WTC11 (cell line): ENCODE results near the gene COL9A1. TPM values are rescaled to one million over a fixed set of nuclear protein-coding genes. Genes with fewer than 3 reads are reported as not detected.

ENCODE experiments used
- ATAC-seq: fragments of 200-7000 bp; cut with Tn5 transposase; 2 replicates; pipeline ENCODE4 v1.10.0; 2021; ENCODE audit warnings: mild to moderate bottlenecking, moderate library complexity
- CTCF ChIA-PET: fragments of 300-600 bp; sonication (Branson Sonifier 250); formaldehyde crosslinking; loops from one replicate; lab custom pipeline; 2021; ENCODE audit warnings: antibody characterized with exemption; lab: Charles Lee
- POLR2A ChIA-PET: fragments of 350-600 bp; sonication (Branson Sonifier 250); formaldehyde crosslinking; loops from one replicate; lab custom pipeline; 2021; ENCODE audit warnings: antibody characterized with exemption; lab: Charles Lee
- DNase-seq: peaks from one replicate; pipeline ENCODE4 v3.0.0; 2021; ENCODE audit warnings: low spot score
- H3K27ac Mint-ChIP-seq: 2 replicates; pipeline ENCODE4 v1.8.0; 2021; ENCODE audit warnings: mixed read lengths
- H3K27me3 Mint-ChIP-seq: 2 replicates; pipeline ENCODE4 v1.8.0; 2021; ENCODE audit warnings: low read depth, mild to moderate bottlenecking, moderate library complexity, mixed read lengths
- H3K36me3 Mint-ChIP-seq: 2 replicates; pipeline ENCODE4 v1.8.0; 2021; ENCODE audit warnings: mixed read lengths
- H3K4me1 Mint-ChIP-seq: 2 replicates; pipeline ENCODE4 v1.8.0; 2022; ENCODE audit warnings: mixed read lengths
- H3K4me3 Mint-ChIP-seq: 2 replicates; pipeline ENCODE4 v1.8.0; 2021; ENCODE audit warnings: mild to moderate bottlenecking, moderate library complexity, mixed read lengths
- H3K9me3 Mint-ChIP-seq: 2 replicates; pipeline ENCODE4 v1.8.0; 2021; ENCODE audit warnings: mixed read lengths
- KAT7 ChIP-seq: sonication (generic); formaldehyde crosslinking; IDR thresholded peaks from 2 replicates; pipeline ENCODE4 v1.8.1; 2023; ENCODE audit warnings: missing genetic modification reagents, mild to moderate bottlenecking, borderline replicate concordance
- OVOL2 ChIP-seq: fragments of 250-450 bp; sonication (Bioruptor Pico); IDR thresholded peaks from 2 replicates; pipeline ENCODE4 v1.9.0; 2021; ENCODE audit warnings: mild to moderate bottlenecking, borderline replicate concordance
- RELA ChIP-seq: sonication (generic); formaldehyde crosslinking; IDR thresholded peaks from 2 replicates; pipeline ENCODE4 v1.8.1; 2022; ENCODE audit warnings: missing genetic modification reagents, mild to moderate bottlenecking, borderline replicate concordance
- ZNF396 ChIP-seq: fragments of 250-450 bp; sonication (Bioruptor Pico); IDR thresholded peaks from 2 replicates; pipeline ENCODE4 v1.8.0; 2021; ENCODE audit warnings: mild to moderate bottlenecking, moderate library complexity, borderline replicate concordance
- total RNA-seq: library from RNA; stranded (reverse); gene quantifications from 3 replicates; pipeline ENCODE4 v1.2.3, GENCODE V29; 2021
- TF ChIP-seq, protein P1 (sequence below): fragments of 250-450 bp; sonication (Bioruptor Pico); IDR thresholded peaks from 2 replicates; pipeline ENCODE4 v1.9.0; 2021; ENCODE audit warnings: mild to moderate bottlenecking, borderline replicate concordance
- TF ChIP-seq, protein P2 (sequence below): sonication (generic); formaldehyde crosslinking; conservative IDR thresholded peaks from 2 replicates; pipeline ENCODE4 v1.8.1; 2023; ENCODE audit warnings: mild to moderate bottlenecking, low read depth, missing genetic modification reagents, moderate library complexity
- TF ChIP-seq, protein P3 (sequence below): sonication (generic); formaldehyde crosslinking; IDR thresholded peaks from 2 replicates; pipeline ENCODE4 v1.8.1; 2022; ENCODE audit warnings: mild to moderate bottlenecking, missing genetic modification reagents, moderate library complexity, borderline replicate concordance
- TF ChIP-seq, protein P4 (sequence below): fragments of 250-450 bp; sonication (Bioruptor Pico); IDR thresholded peaks from 2 replicates; pipeline ENCODE4 v1.9.0; 2021; ENCODE audit warnings: moderate library complexity, mild to moderate bottlenecking, inconsistent platforms, borderline replicate concordance
- TF ChIP-seq, protein P5 (sequence below): sonication (generic); formaldehyde crosslinking; IDR thresholded peaks from 2 replicates; pipeline ENCODE4 v1.8.0; 2022; ENCODE audit warnings: mild to moderate bottlenecking, missing genetic modification reagents
- TF ChIP-seq, protein P6 (sequence below): sonication (generic); formaldehyde crosslinking; IDR thresholded peaks from 2 replicates; pipeline ENCODE4 v1.8.0; 2022; ENCODE audit warnings: missing genetic modification reagents
- TF ChIP-seq, protein P7 (sequence below): sonication (generic); formaldehyde crosslinking; IDR thresholded peaks from 2 replicates; pipeline ENCODE4 v1.8.0; 2022; ENCODE audit warnings: mild to moderate bottlenecking, missing genetic modification reagents

COL9A1 gene
- total RNA-seq, 1 experiment from 2014 or later, result 9.0 TPM

DNA sequence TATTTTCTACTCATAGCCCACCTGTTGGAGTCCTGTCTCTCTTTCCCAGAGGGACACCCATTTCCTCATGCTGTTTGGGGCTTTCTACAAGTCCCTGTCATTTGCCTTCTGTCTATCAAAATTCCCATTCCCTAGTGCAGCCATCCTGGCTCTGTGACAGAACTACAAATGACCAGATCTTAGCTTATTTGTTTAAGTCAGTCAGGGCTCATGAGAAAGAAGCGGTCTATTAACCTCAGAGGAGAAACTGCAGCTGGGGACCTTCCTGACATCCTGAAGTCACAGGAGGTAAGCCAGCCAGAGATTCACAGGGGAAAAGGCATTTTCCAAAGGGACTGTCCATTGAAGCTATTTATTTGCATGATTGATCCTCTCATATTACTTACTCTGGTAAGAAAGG lies 1.7 kb upstream of the COL9A1 start:
- no peak for ATAC-seq
- no peaks in the 10 kb centered on the region for H3K36me3 Mint-ChIP-seq
- CTCF ChIA-PET, result interaction anchor here (0.9 to 1.6 kb wide), 4 partner anchors 10 to 84 kb away, joined by 3 to 9 read pairs (median 4); no protein-coding TSS in a partner anchor
- H3K9me3 Mint-ChIP-seq, result no peaks in the 10 kb centered on the region
- H3K4me1 Mint-ChIP-seq, result peaks cover 7% of the 10 kb centered on the region
- no peak overlapping the region for H3K4me3 Mint-ChIP-seq
- H3K27me3 Mint-ChIP-seq, result no peaks in the 10 kb centered on the region
- POLR2A ChIA-PET, result interaction anchor here (0.6 kb wide), 1 partner anchor 696 kb away, joined by 5 read pairs; no protein-coding TSS in a partner anchor
- H3K27ac Mint-ChIP-seq, result no peak overlapping the region
- TF ChIP-seq ZNF396 (CRISPR knock-in tag) (no peak), RELA (CRISPR knock-in tag) (no peak)
- TF ChIP-seq, protein P1, sequence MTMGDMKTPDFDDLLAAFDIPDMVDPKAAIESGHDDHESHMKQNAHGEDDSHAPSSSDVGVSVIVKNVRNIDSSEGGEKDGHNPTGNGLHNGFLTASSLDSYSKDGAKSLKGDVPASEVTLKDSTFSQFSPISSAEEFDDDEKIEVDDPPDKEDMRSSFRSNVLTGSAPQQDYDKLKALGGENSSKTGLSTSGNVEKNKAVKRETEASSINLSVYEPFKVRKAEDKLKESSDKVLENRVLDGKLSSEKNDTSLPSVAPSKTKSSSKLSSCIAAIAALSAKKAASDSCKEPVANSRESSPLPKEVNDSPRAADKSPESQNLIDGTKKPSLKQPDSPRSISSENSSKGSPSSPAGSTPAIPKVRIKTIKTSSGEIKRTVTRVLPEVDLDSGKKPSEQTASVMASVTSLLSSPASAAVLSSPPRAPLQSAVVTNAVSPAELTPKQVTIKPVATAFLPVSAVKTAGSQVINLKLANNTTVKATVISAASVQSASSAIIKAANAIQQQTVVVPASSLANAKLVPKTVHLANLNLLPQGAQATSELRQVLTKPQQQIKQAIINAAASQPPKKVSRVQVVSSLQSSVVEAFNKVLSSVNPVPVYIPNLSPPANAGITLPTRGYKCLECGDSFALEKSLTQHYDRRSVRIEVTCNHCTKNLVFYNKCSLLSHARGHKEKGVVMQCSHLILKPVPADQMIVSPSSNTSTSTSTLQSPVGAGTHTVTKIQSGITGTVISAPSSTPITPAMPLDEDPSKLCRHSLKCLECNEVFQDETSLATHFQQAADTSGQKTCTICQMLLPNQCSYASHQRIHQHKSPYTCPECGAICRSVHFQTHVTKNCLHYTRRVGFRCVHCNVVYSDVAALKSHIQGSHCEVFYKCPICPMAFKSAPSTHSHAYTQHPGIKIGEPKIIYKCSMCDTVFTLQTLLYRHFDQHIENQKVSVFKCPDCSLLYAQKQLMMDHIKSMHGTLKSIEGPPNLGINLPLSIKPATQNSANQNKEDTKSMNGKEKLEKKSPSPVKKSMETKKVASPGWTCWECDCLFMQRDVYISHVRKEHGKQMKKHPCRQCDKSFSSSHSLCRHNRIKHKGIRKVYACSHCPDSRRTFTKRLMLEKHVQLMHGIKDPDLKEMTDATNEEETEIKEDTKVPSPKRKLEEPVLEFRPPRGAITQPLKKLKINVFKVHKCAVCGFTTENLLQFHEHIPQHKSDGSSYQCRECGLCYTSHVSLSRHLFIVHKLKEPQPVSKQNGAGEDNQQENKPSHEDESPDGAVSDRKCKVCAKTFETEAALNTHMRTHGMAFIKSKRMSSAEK (CRISPR knock-in tag), result no peak
- no peak for DNase-seq

DNA sequence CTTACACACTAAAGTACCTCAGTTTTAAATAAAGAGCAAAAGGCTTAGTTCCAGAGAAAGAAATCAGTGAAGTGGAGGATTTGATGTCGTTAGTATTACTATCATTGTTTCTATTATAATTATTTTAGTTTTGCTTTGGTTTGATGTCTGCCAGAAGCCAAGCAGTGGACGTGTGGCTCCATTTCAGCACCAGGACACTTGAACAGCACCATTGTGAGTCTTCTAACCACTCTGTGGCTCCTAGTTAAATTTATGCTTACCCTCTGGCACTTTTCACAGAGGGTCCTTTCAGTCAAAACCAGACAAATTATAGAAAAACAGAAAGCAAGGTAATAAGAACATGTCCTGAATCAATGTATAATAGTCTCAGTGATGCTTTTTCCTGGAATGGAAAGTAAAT lies 3.4 kb downstream of the COL9A1 start:
- no peak for TF ChIP-seq OVOL2 (CRISPR knock-in tag)
- TF ChIP-seq, protein P2, sequence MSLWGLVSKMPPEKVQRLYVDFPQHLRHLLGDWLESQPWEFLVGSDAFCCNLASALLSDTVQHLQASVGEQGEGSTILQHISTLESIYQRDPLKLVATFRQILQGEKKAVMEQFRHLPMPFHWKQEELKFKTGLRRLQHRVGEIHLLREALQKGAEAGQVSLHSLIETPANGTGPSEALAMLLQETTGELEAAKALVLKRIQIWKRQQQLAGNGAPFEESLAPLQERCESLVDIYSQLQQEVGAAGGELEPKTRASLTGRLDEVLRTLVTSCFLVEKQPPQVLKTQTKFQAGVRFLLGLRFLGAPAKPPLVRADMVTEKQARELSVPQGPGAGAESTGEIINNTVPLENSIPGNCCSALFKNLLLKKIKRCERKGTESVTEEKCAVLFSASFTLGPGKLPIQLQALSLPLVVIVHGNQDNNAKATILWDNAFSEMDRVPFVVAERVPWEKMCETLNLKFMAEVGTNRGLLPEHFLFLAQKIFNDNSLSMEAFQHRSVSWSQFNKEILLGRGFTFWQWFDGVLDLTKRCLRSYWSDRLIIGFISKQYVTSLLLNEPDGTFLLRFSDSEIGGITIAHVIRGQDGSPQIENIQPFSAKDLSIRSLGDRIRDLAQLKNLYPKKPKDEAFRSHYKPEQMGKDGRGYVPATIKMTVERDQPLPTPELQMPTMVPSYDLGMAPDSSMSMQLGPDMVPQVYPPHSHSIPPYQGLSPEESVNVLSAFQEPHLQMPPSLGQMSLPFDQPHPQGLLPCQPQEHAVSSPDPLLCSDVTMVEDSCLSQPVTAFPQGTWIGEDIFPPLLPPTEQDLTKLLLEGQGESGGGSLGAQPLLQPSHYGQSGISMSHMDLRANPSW, result no peak
- TF ChIP-seq, protein P3, sequence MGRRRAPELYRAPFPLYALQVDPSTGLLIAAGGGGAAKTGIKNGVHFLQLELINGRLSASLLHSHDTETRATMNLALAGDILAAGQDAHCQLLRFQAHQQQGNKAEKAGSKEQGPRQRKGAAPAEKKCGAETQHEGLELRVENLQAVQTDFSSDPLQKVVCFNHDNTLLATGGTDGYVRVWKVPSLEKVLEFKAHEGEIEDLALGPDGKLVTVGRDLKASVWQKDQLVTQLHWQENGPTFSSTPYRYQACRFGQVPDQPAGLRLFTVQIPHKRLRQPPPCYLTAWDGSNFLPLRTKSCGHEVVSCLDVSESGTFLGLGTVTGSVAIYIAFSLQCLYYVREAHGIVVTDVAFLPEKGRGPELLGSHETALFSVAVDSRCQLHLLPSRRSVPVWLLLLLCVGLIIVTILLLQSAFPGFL (CRISPR knock-in tag), result no peak
- Mint-ChIP-seq H3K4me3 (no peak overlapping the region), H3K27me3 (no peaks in the 10 kb centered on the region), H3K27ac (no peak overlapping the region), H3K9me3 (no peaks in the 10 kb centered on the region), H3K36me3 (no peaks in the 10 kb centered on the region), H3K4me1 (peaks cover 1% of the 10 kb centered on the region)
- ChIA-PET CTCF (no interaction called here), POLR2A (no interaction called here)
- no peak for DNase-seq
- no peak for ATAC-seq

DNA sequence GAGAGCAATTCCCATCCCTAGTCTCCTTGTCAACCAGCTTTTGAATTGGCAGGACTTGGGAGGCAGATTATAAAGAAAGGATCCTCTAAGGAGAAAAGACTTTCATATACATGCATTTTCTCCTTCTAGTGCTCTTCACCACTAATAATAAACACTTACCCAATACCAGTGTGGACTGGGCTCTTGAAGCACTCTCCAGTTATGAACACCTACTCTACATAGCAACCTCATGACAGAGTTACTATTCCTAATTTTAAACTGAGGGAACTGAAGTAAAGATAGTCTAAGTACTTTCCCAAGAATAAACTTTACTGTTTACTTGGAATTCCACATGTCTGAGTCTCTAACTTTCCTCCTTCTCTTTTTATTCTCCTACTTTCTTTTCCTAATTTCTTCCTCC lies 4.8 kb downstream of the COL9A1 start:
- CTCF ChIA-PET, result interaction anchor here (1.9 kb wide), 1 partner anchor 12 kb away, joined by 5 read pairs; no protein-coding TSS in a partner anchor
- no peaks in the 10 kb centered on the region for H3K9me3 Mint-ChIP-seq
- H3K4me1 Mint-ChIP-seq, result no peaks in the 10 kb centered on the region
- no peaks in the 10 kb centered on the region for H3K36me3 Mint-ChIP-seq
- no peak overlapping the region for H3K4me3 Mint-ChIP-seq
- POLR2A ChIA-PET, result no interaction called here
- DNase-seq (no peak), ATAC-seq (no peak)
- H3K27me3 Mint-ChIP-seq, result no peaks in the 10 kb centered on the region
- H3K27ac Mint-ChIP-seq, result no peak overlapping the region
- TF ChIP-seq, protein P4, sequence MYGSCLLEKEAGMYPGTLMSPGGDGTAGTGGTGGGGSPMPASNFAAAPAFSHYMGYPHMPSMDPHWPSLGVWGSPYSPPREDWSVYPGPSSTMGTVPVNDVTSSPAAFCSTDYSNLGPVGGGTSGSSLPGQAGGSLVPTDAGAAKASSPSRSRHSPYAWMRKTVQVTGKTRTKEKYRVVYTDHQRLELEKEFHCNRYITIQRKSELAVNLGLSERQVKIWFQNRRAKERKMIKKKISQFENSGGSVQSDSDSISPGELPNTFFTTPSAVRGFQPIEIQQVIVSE (CRISPR knock-in tag), result no peak
- TF ChIP-seq, protein P5, sequence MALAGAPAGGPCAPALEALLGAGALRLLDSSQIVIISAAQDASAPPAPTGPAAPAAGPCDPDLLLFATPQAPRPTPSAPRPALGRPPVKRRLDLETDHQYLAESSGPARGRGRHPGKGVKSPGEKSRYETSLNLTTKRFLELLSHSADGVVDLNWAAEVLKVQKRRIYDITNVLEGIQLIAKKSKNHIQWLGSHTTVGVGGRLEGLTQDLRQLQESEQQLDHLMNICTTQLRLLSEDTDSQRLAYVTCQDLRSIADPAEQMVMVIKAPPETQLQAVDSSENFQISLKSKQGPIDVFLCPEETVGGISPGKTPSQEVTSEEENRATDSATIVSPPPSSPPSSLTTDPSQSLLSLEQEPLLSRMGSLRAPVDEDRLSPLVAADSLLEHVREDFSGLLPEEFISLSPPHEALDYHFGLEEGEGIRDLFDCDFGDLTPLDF (CRISPR knock-in tag), result no peak
- TF ChIP-seq, protein P6, sequence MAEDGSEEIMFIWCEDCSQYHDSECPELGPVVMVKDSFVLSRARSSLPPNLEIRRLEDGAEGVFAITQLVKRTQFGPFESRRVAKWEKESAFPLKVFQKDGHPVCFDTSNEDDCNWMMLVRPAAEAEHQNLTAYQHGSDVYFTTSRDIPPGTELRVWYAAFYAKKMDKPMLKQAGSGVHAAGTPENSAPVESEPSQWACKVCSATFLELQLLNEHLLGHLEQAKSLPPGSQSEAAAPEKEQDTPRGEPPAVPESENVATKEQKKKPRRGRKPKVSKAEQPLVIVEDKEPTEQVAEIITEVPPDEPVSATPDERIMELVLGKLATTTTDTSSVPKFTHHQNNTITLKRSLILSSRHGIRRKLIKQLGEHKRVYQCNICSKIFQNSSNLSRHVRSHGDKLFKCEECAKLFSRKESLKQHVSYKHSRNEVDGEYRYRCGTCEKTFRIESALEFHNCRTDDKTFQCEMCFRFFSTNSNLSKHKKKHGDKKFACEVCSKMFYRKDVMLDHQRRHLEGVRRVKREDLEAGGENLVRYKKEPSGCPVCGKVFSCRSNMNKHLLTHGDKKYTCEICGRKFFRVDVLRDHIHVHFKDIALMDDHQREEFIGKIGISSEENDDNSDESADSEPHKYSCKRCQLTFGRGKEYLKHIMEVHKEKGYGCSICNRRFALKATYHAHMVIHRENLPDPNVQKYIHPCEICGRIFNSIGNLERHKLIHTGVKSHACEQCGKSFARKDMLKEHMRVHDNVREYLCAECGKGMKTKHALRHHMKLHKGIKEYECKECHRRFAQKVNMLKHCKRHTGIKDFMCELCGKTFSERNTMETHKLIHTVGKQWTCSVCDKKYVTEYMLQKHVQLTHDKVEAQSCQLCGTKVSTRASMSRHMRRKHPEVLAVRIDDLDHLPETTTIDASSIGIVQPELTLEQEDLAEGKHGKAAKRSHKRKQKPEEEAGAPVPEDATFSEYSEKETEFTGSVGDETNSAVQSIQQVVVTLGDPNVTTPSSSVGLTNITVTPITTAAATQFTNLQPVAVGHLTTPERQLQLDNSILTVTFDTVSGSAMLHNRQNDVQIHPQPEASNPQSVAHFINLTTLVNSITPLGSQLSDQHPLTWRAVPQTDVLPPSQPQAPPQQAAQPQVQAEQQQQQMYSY (CRISPR knock-in tag), result no peak
- TF ChIP-seq, protein P3 (CRISPR knock-in tag), result no peak
- TF ChIP-seq, protein P7, sequence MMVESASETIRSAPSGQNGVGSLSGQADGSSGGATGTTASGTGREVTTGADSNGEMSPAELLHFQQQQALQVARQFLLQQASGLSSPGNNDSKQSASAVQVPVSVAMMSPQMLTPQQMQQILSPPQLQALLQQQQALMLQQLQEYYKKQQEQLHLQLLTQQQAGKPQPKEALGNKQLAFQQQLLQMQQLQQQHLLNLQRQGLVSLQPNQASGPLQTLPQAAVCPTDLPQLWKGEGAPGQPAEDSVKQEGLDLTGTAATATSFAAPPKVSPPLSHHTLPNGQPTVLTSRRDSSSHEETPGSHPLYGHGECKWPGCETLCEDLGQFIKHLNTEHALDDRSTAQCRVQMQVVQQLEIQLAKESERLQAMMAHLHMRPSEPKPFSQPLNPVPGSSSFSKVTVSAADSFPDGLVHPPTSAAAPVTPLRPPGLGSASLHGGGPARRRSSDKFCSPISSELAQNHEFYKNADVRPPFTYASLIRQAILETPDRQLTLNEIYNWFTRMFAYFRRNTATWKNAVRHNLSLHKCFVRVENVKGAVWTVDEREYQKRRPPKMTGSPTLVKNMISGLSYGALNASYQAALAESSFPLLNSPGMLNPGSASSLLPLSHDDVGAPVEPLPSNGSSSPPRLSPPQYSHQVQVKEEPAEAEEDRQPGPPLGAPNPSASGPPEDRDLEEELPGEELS, result no peak
- TF ChIP-seq KAT7 (CRISPR knock-in tag), result no peak
